DMS114 treated with DMSO at 0.1 percent for 48 hours (cell line): Measurements from ENCODE around the gene MAML2.

Experiments used
- DNase-seq: peaks from one replicate; lab custom pipeline; 2025; ENCODE audit not compliant: unreplicated experiment; lab: John Stamatoyannopoulos, UW

Gene MAML2

DNA sequence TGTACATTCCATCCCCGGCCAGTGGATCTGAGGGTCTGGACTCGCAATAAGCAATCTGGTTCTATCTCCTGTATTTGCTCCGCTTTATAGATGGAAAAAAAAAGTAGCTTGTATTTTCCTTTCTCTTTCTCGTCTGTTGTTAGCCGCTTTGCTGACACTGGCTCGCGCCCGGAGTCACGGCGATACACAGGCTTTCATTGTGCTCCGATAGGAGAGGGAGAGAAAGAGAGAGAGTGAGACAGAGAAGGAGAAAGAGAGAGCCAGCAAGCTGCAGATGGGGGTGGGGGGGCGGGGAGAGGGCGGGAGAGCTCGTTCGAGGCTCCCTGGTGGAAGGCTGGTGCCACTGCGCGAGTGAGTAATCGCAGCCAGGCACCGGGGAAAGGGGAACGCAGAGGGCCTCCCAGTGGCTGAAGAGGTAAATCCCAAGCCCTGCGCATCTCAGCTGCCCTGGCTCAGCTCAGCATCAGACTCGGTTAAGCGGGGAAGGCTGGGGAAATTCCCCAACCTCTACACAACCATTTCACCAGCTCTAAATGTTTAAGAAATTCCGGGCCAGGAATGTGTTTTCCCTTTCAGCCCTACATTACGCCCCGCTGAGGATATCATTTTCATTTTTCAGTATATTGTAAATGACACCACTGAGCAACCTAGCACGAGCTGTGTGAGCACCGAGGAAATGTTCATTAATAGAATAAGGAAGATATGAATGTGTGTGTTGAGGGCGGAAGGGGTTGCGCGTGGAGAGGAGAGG lies at the start of gene MAML2:
Gene MAML2, minus strand, starts transcription at position 235 of the 751 bp plus-strand sequence. CDS start 1,300 bp downstream, outside the sequence.
- peak; percentile 70 for DNase-seq

GRCh38 chr11:96391698-96392307 lies 48.8 kb upstream of the MAML2 start:
- no peak for DNase-seq

DNA sequence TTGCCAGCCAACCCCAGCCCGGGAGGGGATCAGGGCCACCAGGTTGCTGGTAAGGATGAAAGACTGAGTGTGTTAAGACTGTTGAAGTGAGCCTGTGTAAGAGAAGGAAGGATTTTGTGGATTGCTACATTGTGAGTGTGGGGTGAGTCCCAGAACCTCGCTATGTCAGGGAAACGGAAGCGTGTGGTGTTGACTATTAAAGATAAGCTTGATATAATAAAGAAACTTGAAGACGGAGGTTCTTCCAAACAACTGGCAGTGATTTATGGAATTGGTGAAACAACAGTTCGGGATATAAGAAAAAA lies 47.4 kb upstream of the MAML2 start:
- no peak for DNase-seq

- DNase-seq = peak; percentile 76
These were observed 46.9 kb upstream of the MAML2 start, which contains the start of the genes CCDC82 and JRKL for GRCh38 chr11:96389720-96390487. TSS of gene CCDC82 (minus strand) at chr11:96389912. CDS start at chr11:96384747, 5,165 bp downstream. TSS of gene JRKL (plus strand) at chr11:96390013. CDS start at chr11:96390650, 637 bp downstream.

- DNase-seq = peak; percentile 8
These were observed 46.1 kb upstream of the MAML2 start for GRCh38 chr11:96388891-96389719.

DNA sequence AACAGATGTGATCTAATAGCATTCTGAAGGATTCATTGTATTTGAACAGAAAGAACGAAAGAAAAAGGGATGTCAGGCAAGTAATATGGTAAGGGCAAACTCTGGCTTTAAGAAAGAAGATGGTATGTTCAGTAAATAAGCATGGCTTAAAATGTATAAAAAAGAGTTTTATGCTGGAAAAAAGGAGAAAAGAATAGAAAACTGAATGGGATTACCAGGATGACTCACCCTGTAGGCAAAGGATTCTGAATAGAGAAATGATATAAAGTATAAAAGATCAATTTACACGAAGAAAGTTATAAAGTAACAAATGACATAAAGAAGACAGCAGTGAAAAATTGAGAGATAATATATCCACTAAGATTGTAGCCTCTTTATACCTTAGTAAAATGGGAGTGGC lies 42.2 kb upstream of the MAML2 start:
- no peak for DNase-seq

DNA sequence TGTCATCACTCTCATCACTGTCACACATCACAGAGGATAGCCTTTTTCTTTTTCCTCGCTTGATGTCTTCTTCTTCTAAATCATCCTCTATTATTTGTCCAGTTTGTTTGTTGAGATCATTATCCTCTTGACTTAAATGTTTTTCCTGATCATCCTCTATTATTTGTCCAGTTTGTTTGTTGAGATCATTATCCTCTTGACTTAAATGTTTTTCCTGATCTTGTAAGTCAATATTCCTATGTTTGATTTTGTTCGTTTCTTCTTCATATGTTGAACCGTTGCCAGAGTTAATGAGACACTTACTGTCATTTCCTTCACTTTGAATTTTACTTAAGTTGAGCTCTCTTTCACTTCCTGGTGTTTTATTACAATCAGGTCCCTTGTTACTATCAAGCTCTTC lies 41.2 kb upstream of the MAML2 start:
- no peak for DNase-seq

DNA sequence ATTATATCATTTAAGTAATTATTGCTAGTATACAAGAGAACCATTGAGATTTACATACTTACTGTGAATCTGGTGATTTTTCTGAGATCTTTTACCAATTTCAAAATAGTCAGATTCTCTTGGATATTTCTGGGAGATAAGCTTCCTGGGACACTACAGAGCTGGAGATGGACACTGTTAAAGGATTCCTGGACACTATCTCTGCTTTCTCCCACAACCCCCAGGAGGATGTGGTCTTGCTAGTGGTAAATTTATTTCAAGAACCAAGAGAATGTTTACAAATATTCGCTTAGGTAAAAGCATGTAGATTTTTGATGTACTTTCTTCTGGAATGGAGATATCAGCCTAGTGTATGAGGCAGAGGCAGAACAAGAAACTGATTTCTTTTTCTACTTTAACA lies 33.8 kb upstream of the MAML2 start:
- DNase-seq = no peak

GRCh38 chr11:96373826-96374225 lies 30.8 kb upstream of the MAML2 start:
- DNase-seq = no peak

GRCh38 chr11:96367342-96367741 lies 24.3 kb upstream of the MAML2 start:
- no peak for DNase-seq

DNA sequence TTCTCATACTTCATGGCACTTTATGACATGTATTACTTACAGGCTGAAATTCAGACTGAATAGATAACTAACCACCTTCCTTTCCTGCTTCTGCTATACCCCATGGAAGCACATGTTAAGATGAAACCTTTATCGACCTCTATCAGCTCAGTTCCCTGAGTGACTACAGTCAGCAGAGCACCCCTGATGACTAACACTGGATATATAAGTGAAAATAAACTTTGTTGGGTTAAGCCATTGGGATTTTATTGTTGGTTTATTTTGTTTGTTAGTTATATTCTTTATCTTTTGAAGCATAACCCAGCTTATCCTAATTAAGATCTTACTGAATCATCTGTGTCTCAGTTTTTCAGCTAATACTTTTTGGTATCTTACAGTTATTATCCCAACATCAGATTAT lies 23.0 kb upstream of the MAML2 start:
- DNase-seq = no peak

- no peak for DNase-seq
These were observed 22.5 kb upstream of the MAML2 start for GRCh38 chr11:96365493-96365892.

DNA sequence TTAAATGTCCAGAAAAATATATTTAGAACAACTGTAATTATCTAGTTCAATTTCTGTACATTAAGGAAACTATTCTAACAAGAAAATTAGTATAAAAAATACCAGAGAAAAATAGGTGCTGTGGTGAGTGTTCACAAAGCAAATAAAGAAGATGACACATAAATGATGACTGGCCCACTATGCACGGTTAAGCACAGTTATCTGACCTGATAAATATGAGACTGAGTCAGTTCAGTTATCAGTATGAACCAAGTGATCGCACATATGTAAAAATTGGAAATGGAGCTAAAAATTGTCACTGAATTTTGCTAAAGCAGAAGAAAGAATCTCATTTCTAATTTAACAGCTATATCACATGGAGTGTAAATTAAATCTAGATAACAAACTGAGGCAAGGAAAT lies 18.8 kb upstream of the MAML2 start:
- DNase-seq = no peak

DNA sequence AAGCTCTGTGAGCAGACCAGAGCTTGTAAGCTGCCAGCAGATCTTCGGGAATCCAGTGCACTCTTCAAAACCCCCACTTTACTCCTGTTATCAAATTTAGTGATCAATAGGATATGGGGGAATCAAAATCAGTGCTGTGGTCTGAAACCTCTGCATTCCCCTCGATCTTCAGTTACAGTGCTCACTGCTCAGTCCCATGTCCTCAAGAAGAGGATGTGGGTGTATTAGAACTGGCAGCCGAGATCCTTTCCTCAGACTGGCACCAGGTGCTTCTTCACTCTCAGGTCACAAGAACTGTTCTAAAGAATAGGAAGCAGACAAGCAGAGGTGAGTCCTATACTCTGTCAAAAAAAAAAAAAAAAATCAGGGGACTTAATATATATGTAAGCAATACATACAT lies 15.3 kb upstream of the MAML2 start:
- no peak for DNase-seq

DNA sequence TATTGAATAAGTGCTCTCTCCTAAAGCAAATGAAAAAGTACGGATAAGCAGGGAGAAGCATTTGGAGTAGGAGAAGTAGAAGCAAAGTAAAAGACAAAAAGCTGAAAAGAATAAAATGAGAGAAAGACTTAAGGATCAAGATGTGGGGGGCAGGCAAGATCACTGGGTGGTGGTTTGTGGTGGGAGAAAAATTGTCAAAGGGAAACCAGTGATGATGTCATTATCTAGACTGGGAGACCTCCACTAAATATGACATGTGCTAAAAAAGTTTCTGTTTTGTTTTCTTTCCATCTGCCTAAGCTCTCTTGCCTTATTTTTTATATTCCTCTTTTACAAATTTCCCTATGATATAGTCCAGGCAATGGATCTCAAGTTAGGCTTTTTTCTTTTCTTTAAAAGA lies 14.8 kb upstream of the MAML2 start:
- DNase-seq = no peak

DNA sequence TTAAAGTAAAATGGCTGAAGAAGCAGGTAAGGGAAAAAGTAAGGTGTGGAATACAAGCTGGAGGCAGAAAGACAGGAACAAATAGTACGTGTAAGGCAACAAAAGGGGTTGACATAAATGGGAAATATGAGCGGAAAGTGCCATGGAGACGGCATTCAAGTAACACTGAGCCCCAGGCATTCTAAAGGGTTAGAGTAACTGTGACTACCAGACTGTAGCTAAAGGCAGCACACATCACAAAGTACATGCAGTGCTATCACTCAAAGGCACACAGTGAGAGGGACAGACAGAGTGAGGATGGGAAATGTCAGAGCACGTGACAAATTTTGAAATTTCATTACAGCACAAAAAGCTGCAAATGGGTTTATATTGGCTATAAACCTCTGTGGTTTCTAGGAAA lies 13.9 kb upstream of the MAML2 start:
- DNase-seq = no peak

GRCh38 chr11:96342014-96342960 lies 708 bp downstream of the MAML2 start:
- no peak for DNase-seq

GRCh38 chr11:96341211-96342013 lies 1.6 kb downstream of the MAML2 start:
- DNase-seq = no peak

DNA sequence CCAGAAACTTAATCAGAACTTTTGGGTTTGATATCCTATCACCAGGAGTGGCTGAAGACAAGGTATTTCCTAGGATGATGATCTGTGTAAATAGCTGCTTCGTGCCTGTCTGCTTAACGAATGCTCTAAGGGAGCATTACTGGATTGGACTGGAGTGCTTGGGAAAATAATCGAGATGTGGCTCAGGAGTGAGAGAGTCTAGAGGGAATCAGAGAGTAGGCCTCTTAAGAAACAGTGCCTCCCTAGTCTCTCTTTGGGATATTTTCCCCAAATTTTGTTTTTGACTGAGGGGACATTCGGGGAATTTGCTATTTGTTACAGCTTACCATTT lies 2.5 kb downstream of the MAML2 start:
- no peak for DNase-seq
